Ascending aorta (tissue), 2 donors: ENCODE data around the gene MECR. TPM values are rescaled to one million over a fixed set of nuclear protein-coding genes. Genes with fewer than 3 reads are reported as not detected.

ENCODE experiments used
- DNase-seq, 2 donors: peaks; one replicate each; pipeline ENCODE4 v3.0.0-alpha.2; 2019; ENCODE audit warnings: low spot score in 2 of 2
- H3K27ac ChIP-seq, 2 donors: fragments of 200-600 bp; sonication (generic); one replicate each; pipeline ENCODE4 v1.5.1; 2016 to 2017; ENCODE audit warnings: mild to moderate bottlenecking in 1 of 2
- H3K27me3 ChIP-seq: fragments of 200-600 bp; sonication (generic); one replicate; pipeline ENCODE4 v1.5.1; 2017
- H3K36me3 ChIP-seq, 2 donors: fragments of 200-600 bp; sonication (generic); one replicate each; pipeline ENCODE4 v1.5.1; 2016
- H3K4me1 ChIP-seq, 2 donors: fragments of 200-600 bp; sonication (generic); one replicate each; pipeline ENCODE4 v1.5.1; 2016 to 2017; ENCODE audit warnings: mild to moderate bottlenecking in 1 of 2
- H3K4me3 ChIP-seq, 2 donors: fragments of 200-600 bp; sonication (generic); one replicate each; pipeline ENCODE4 v1.5.1; 2016 to 2017; ENCODE audit warnings: mild to moderate bottlenecking in 1 of 2
- H3K9me3 ChIP-seq, 2 donors: fragments of 200-600 bp; sonication (generic); one replicate each; pipeline ENCODE4 v1.5.1; 2016
- CTCF ChIP-seq, 3 experiments: fragments of 200-600 bp in 2 of 3; fragments of 450-650 bp in 1 of 3; sonication (generic) in 2 of 3; IDR thresholded peaks; one replicate each; pipeline ENCODE4 v1.5.1; 2016 to 2019; ENCODE audit warnings: antibody characterized with exemption in 3 of 3, mild to moderate bottlenecking in 1 of 3, moderate library complexity in 1 of 3
- intact Hi-C: fragments of 100-400 bp; cut with DNase I; formaldehyde crosslinking; loops from one replicate; pipeline ENCODE4 v1.15.1; 2023
- total RNA-seq: library from RNA; depleted of rRNA; stranded (reverse); fragments of >200 nt; gene quantifications from one replicate; pipeline ENCODE4 v1.1.0, GENCODE V29; 2016

Gene MECR
- total RNA-seq, 1 donor from 2014 or later, result 1.2 TPM

GRCh38 chr1:29234471-29234870, 3.7 kb upstream of the MECR start:
- DNase-seq, result no peak
- intact Hi-C loops, result no loop called here
- H3K4me1 ChIP-seq, result peaks cover 6 to 25% of the 10 kb centered on the region in 2 donors
- H3K36me3 ChIP-seq, result no peaks in the 10 kb centered on the region
- no peaks in the 10 kb centered on the region for H3K9me3 ChIP-seq
- no peak overlapping the region for H3K27ac ChIP-seq
- no peak for TF ChIP-seq CTCF (IDR thresholded peaks at IDR 0.05)
- no peaks in the 10 kb centered on the region for H3K27me3 ChIP-seq
- H3K4me3 ChIP-seq, result no peak overlapping the region

GRCh38 chr1:29233693-29234092, 3.0 kb upstream of the MECR start:
- no peak for DNase-seq
- intact Hi-C loops, result no loop called here
- Histone ChIP-seq H3K9me3 (no peaks in the 10 kb centered on the region), H3K36me3 (no peaks in the 10 kb centered on the region), H3K27me3 (no peaks in the 10 kb centered on the region), H3K4me1 (peaks cover 6 to 23% of the 10 kb centered on the region in 2 donors), H3K4me3 (no peak overlapping the region), H3K27ac (no peak overlapping the region)
- no peak for TF ChIP-seq CTCF (IDR thresholded peaks at IDR 0.05)

- intact Hi-C loops, result no loop called here
- no peak for DNase-seq
- H3K27ac ChIP-seq, result no peak overlapping the region
- no peaks in the 10 kb centered on the region for H3K36me3 ChIP-seq
- peaks cover 6 to 14% of the 10 kb centered on the region in 2 donors for H3K4me1 ChIP-seq
- H3K27me3 ChIP-seq, result no peaks in the 10 kb centered on the region
- no peak for TF ChIP-seq CTCF (IDR thresholded peaks at IDR 0.05)
- no peaks in the 10 kb centered on the region for H3K9me3 ChIP-seq
- no peak overlapping the region for H3K4me3 ChIP-seq
Observed at GRCh38 chr1:29232387-29232786, 1.7 kb upstream of the MECR start.

GRCh38 chr1:29230204-29230552, 556 bp downstream of the MECR start:
- Histone ChIP-seq H3K4me1 (peaks cover 0 to 10% of the 10 kb centered on the region in 2 donors), H3K9me3 (no peaks in the 10 kb centered on the region), H3K36me3 (no peaks in the 10 kb centered on the region), H3K27ac (peak overlapping the region; percentile 73 to 83), H3K27me3 (no peaks in the 10 kb centered on the region), H3K4me3 (peak overlapping the region; percentile 82 to 88)
- no peak for TF ChIP-seq CTCF (IDR thresholded peaks at IDR 0.05)
- intact Hi-C loops, result loop anchor here (1.0 kb wide), 1 partner anchor 106 kb away; no protein-coding TSS in a partner anchor
- no peak for DNase-seq

GRCh38 chr1:29227511-29227910, 3.2 kb downstream of the MECR start:
- H3K9me3 ChIP-seq, result no peaks in the 10 kb centered on the region
- H3K27me3 ChIP-seq, result no peaks in the 10 kb centered on the region
- no peak for TF ChIP-seq CTCF (IDR thresholded peaks at IDR 0.05)
- no peak overlapping the region for H3K27ac ChIP-seq
- DNase-seq, result no peak
- peaks cover 0 to 10% of the 10 kb centered on the region in 2 donors for H3K4me1 ChIP-seq
- peaks cover 0 to 4% of the 10 kb centered on the region in 2 donors for H3K36me3 ChIP-seq
- intact Hi-C loops, result no loop called here
- H3K4me3 ChIP-seq, result no peak overlapping the region

GRCh38 chr1:29225361-29225760, 5.4 kb downstream of the MECR start:
- peaks cover 0 to 6% of the 10 kb centered on the region in 2 donors for H3K4me1 ChIP-seq
- H3K27ac ChIP-seq, result no peak overlapping the region
- no peak for TF ChIP-seq CTCF (IDR thresholded peaks at IDR 0.05)
- intact Hi-C loops, result no loop called here
- H3K27me3 ChIP-seq, result no peaks in the 10 kb centered on the region
- no peak for DNase-seq
- H3K4me3 ChIP-seq, result no peak overlapping the region
- peaks cover 0 to 7% of the 10 kb centered on the region in 2 donors for H3K36me3 ChIP-seq
- no peaks in the 10 kb centered on the region for H3K9me3 ChIP-seq
